ENCODE data around the gene TMEM98.
"Not testable (repeated sequence)": the region's sequence is repeated elsewhere in the genome, so short reads cannot be mapped to it uniquely, and the experiment has no call there.

TMEM98 gene

GRCh38 chr17:32985050-32985756 lies 57.2 kb downstream of the TMEM98 start:
- no peak for DNase-seq (ENCODE audit: low spot score)

DNA sequence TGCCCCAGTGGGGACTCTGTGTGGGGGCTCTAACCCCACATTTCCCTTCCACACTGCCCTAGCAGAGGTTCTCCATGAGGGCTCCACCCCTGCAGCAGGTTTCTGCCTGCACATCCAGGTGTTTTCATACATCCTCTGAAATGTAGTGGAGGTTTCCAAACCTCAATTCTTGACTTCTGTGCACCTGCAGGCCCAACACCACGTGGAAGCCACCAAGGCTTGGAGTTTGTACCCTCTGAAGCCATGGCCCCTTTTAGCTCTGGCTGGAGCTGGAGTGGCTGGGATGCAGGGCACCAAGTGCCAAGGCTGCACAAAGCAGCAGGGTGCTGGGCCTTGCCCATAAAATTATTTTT lies 59.5 kb downstream of the TMEM98 start:
- DNase-seq (ENCODE audit: low spot score): not testable (repeated sequence)

GRCh38 chr17:32987868-32988267 lies 59.9 kb downstream of the TMEM98 start:
- not testable (repeated sequence) for DNase-seq (ENCODE audit: low spot score)

DNA sequence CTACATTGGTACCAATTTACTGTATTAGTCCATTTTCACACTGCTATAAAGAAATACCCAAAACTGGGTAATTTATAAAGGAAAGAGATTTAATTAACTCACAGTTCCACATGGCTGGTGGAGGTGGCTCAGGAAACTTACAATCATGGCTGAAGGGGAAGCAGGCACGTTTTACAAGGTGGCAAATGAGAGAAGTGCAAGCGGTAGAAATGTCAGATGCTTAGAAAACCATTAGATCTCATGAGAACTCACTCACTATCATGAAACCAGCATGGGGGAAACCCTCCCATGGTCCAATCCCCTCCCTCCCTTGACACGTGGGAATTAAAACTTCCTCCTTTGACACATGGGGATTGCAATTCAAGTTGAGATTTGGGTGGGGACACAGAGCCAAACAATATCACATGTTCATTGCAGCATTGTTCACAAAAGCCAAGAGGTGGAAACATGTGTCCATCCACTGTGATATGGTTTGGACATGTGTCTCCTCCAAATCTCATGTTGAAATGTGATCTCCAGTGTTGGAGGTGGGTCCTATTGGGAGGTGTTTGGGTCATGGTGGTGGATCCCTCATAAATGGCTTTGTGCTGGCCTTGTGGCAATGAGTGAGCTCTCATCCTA lies 60.6 kb downstream of the TMEM98 start:
- DNase-seq (ENCODE audit: low spot score): no peak

DNA sequence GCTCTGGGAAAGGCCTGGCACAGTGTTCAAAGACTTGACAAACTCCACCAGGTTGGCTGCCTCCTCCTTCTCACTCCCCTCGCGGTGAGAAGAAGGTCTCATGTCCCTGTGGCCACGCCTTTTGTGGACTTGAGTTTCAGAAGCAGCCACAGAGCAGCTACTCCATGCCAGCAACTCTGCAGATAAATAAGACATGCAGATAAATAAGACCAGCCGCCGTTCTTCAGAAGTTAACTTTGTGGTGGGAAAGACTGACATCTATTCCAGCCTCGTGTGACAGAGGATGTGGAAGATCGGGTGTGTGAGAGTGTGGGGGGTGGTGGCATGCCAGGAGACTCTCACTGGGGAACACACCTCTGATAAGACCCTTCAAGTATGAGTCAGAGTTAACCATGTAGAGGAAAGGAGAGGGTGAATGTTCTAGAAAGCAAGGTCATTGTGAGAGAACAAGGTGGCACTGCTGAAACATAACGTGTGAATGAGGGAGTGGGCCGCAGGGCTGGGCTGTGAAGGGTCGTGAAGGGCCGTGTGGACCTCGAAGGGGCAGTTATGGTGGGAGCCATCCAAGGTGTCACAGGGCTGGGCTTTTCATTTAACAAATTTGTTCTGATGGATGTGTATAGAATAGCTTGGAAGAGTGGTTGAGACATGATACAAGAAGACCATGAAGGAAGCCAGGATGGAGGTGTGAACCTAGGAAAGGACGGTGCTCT lies 64.5 kb downstream of the TMEM98 start:
- no peak for DNase-seq (ENCODE audit: low spot score)

GRCh38 chr17:32993977-32994376 lies 66.0 kb downstream of the TMEM98 start:
- no peak for DNase-seq (ENCODE audit: low spot score)

Data from cerebellar cortex (tissue), 1 donor.